Endodermal cell (in vitro differentiated cells): ENCODE results near the gene SEPTIN8. TPM values are rescaled to one million over a fixed set of nuclear protein-coding genes. Genes with fewer than 3 reads are reported as not detected.

ENCODE experiments used
- DNase-seq: peaks from one replicate; pipeline ENCODE4 v3.0.0-alpha.2; 2017
- H3K27ac ChIP-seq: 2 replicates; pipeline ENCODE4 v1.5.1; 2013; ENCODE audit warnings: mild to moderate bottlenecking, low read depth, low read length, moderate library complexity
- H3K27me3 ChIP-seq: 2 replicates; pipeline ENCODE4 v1.6.1; 2013; ENCODE audit warnings: mild to moderate bottlenecking, low read length, moderate library complexity; ENCODE audit not compliant: insufficient read depth, control insufficient read depth, poor library complexity, severe bottlenecking
- H3K36me3 ChIP-seq: 2 replicates; pipeline ENCODE4 v1.7.0; 2013; ENCODE audit warnings: mild to moderate bottlenecking, low read length, moderate library complexity; ENCODE audit not compliant: control insufficient read depth, insufficient read depth
- H3K4me1 ChIP-seq: one replicate; pipeline ENCODE4 v1.7.0; 2013; ENCODE audit warnings: low read length; ENCODE audit not compliant: control insufficient read depth, insufficient read depth
- H3K4me3 ChIP-seq: 2 replicates; pipeline ENCODE4 v1.5.1; 2013; ENCODE audit warnings: mild to moderate bottlenecking, low read length, moderate library complexity
- H3K9ac ChIP-seq: 2 replicates; pipeline ENCODE4 v1.6.1; 2013; ENCODE audit warnings: mild to moderate bottlenecking, low read length, moderate library complexity; ENCODE audit not compliant: poor library complexity, severe bottlenecking; ENCODE audit errors: extremely low read depth
- H3K9me3 ChIP-seq: 2 replicates; pipeline ENCODE4 v1.6.1; 2013; ENCODE audit warnings: mild to moderate bottlenecking, low read length, moderate library complexity; ENCODE audit not compliant: control insufficient read depth
- H3K27ac Mint-ChIP-seq: 2 replicates; pipeline ENCODE4 v1.8.0; 2020; ENCODE audit warnings: mixed read lengths
- H3K27me3 Mint-ChIP-seq: 2 replicates; pipeline ENCODE4 v1.8.0; 2021; ENCODE audit warnings: mild to moderate bottlenecking, mixed read lengths; ENCODE audit not compliant: insufficient read depth
- H3K36me3 Mint-ChIP-seq: 2 replicates; pipeline ENCODE4 v1.8.0; 2020; ENCODE audit warnings: low read depth, mixed read lengths
- H3K4me1 Mint-ChIP-seq: 2 replicates; pipeline ENCODE4 v1.8.0; 2020; ENCODE audit warnings: mixed read lengths
- H3K4me3 Mint-ChIP-seq: 2 replicates; pipeline ENCODE4 v1.8.0; 2020; ENCODE audit warnings: mild to moderate bottlenecking, moderate library complexity, mixed read lengths
- H3K9me3 Mint-ChIP-seq: 2 replicates; pipeline ENCODE4 v1.8.0; 2020; ENCODE audit warnings: mild to moderate bottlenecking, mixed read lengths
- WGBS, 2 experiments: methylation state at CpG; one replicate each; pipeline versions ENCODE4 v1.1.5 to v1.1.7; 2013; ENCODE audit warnings: missing lambda C conversion rate in 2 of 2, mixed read lengths in 1 of 2; ENCODE audit not compliant: insufficient coverage in 1 of 2, insufficient read length in 1 of 2; 5-methylcytosine and 5-hydroxymethylcytosine counted together
- total RNA-seq, 2 donors: library from RNA; stranded (reverse); fragmentation: NEBNext Ultra II Directional in 1 of 2; extraction: Animal tissue kit (Norgen Biotek cat#: 25700) in 1 of 2; gene quantifications; 2 replicates in 1 of 2; 3 replicates in 1 of 2; pipeline ENCODE4 v1.2.1, GENCODE V29; 2021
- TF ChIP-seq, protein P1 (sequence below): fragments of 200-600 bp; sonication (generic); conservative IDR thresholded peaks from 2 replicates; pipeline ENCODE4 v1.5.0; 2021; ENCODE audit warnings: antibody characterized with exemption, mild to moderate bottlenecking

SEPTIN8 gene
- total RNA-seq, 2 donors from 2014 or later, result 49.0 to 56.7 TPM

DNA sequence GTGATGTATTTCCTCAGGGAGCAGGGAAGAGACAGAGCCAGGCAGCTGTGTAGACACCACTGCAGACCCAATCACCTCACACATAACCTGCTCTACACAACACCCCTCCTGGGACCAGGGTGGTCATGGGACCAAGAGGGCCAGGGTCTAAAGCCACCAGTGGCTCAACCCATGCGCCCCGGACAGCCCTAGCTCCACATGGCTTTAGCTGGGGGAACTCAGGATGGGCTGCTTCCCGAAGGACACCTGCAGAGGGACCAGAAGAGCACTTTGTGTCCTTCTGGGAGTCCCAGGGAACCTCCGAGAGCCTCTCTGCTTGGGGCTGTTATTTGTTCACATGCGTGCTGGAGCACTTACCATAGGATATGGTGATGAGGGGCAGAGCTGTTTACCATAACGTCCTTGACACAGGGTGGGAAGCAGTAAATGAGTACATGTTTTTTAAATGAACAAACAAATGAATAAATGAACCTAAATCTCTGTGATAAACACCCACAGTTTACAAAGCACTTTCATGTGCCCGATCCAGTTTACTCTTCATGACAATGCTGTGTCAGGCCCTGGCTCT, 12.3 kb downstream of the SEPTIN8 start:
- Histone ChIP-seq H3K27me3 (no peaks in the 10 kb centered on the region), H3K4me1 (no peaks in the 10 kb centered on the region), H3K27ac (no peak overlapping the region), H3K36me3 (peaks cover 24% of the 10 kb centered on the region), H3K9me3 (no peaks in the 10 kb centered on the region), H3K9ac (no peak overlapping the region), H3K4me3 (no peak overlapping the region)
- H3K27ac Mint-ChIP-seq, result no peak overlapping the region
- peak; percentile 36 for DNase-seq
- H3K9me3 Mint-ChIP-seq, result no peaks in the 10 kb centered on the region
- H3K4me3 Mint-ChIP-seq, result no peak overlapping the region
- peaks cover 29% of the 10 kb centered on the region for H3K36me3 Mint-ChIP-seq
- 89 to 91% methylated on average over 5 to 7 of the region's 7 CpGs for WGBS, 2 experiments
- H3K4me1 Mint-ChIP-seq, result no peaks in the 10 kb centered on the region
- TF ChIP-seq, protein P1, sequence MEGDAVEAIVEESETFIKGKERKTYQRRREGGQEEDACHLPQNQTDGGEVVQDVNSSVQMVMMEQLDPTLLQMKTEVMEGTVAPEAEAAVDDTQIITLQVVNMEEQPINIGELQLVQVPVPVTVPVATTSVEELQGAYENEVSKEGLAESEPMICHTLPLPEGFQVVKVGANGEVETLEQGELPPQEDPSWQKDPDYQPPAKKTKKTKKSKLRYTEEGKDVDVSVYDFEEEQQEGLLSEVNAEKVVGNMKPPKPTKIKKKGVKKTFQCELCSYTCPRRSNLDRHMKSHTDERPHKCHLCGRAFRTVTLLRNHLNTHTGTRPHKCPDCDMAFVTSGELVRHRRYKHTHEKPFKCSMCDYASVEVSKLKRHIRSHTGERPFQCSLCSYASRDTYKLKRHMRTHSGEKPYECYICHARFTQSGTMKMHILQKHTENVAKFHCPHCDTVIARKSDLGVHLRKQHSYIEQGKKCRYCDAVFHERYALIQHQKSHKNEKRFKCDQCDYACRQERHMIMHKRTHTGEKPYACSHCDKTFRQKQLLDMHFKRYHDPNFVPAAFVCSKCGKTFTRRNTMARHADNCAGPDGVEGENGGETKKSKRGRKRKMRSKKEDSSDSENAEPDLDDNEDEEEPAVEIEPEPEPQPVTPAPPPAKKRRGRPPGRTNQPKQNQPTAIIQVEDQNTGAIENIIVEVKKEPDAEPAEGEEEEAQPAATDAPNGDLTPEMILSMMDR, result no peak
- H3K27me3 Mint-ChIP-seq, result no peaks in the 10 kb centered on the region

DNA sequence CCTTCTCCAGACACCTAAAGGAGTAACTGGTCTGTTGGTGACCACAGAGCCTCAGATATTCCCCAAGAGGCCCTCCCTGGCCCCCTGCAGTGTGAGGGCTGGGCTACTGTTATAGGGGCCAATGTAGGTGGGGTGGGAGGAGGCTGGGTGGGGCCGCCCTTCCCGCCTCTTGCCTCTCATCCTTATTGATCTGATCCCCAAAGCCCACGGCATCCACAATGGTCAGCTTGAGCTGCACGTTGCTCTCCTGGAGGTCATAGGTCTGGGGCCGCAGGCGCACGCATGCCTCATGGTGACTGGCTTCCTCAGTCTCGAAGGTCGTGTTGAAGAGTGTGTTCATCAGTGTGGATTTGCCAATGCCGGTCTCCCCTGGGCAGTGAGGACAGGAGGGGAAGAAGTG, 13.0 kb downstream of the SEPTIN8 start:
- H3K9me3 ChIP-seq, result no peaks in the 10 kb centered on the region
- DNase-seq, result peak; percentile 31
- Mint-ChIP-seq H3K4me1 (no peaks in the 10 kb centered on the region), H3K4me3 (no peak overlapping the region), H3K36me3 (peaks cover 32% of the 10 kb centered on the region), H3K9me3 (no peaks in the 10 kb centered on the region), H3K27ac (no peak overlapping the region), H3K27me3 (no peaks in the 10 kb centered on the region)
- H3K9ac ChIP-seq, result no peak overlapping the region
- H3K4me3 ChIP-seq, result no peak overlapping the region
- TF ChIP-seq, protein P1, result no peak
- 94 to 98% methylated on average over 8 to 10 of the region's 10 CpGs for WGBS, 2 experiments
- peaks cover 24% of the 10 kb centered on the region for H3K36me3 ChIP-seq
- no peak overlapping the region for H3K27ac ChIP-seq
- H3K4me1 ChIP-seq, result no peaks in the 10 kb centered on the region
- H3K27me3 ChIP-seq, result no peaks in the 10 kb centered on the region

DNA sequence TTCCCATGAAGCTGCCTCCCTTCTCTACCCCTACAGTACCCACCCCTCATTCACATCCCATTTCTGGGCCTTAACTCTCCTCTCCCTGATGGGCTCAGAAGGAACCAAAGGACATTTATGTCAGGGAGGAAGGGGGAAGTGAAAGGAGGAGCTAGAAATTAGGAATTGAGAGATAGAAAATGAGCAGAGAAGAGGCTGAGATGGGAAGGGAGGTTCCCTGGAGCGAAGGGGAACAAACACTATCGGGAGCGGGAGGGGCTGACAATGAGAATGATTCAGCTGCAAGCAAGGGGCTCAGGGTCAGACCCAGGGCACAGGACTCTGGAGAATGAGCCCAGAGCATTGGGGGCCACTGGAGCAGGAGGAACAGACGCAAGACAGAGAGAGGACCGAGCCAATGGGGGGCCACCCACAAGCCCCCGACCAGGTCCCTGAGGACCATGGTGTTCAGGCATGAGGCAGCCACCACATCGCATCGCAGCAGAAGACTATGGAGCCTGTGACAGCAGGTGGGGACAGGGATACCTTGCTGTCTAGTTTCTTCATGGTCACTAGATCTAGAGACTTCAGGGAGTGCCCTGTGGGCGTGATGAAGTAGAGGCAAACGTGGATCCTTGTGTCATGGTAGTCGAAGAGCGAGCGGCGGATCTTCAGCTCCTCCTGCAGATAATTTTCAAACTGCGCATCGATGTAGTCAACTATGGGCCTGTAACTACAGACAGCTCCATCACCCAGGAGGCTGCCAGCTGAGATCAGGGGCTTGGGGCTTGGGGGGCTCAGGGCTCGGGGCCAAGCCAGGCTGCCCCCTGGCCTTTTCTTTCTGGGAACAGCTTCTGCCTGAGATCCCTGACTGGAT, 13.6 kb downstream of the SEPTIN8 start:
- peaks cover 38% of the 10 kb centered on the region for H3K36me3 Mint-ChIP-seq
- no peaks in the 10 kb centered on the region for H3K27me3 Mint-ChIP-seq
- H3K36me3 ChIP-seq, result peaks cover 29% of the 10 kb centered on the region
- no peaks in the 10 kb centered on the region for H3K4me1 Mint-ChIP-seq
- H3K4me3 Mint-ChIP-seq, result no peak overlapping the region
- H3K27ac ChIP-seq, result no peak overlapping the region
- peak; percentile 28 for DNase-seq
- H3K9ac ChIP-seq, result no peak overlapping the region
- H3K4me1 ChIP-seq, result no peaks in the 10 kb centered on the region
- H3K9me3 Mint-ChIP-seq, result no peaks in the 10 kb centered on the region
- no peaks in the 10 kb centered on the region for H3K27me3 ChIP-seq
- H3K9me3 ChIP-seq, result no peaks in the 10 kb centered on the region
- WGBS, 2 experiments, result 93 to 97% methylated on average over 17 of the region's 17 CpGs
- TF ChIP-seq, protein P1, result no peak
- H3K4me3 ChIP-seq, result no peak overlapping the region
- no peak overlapping the region for H3K27ac Mint-ChIP-seq
